Spleen (tissue), 11 donors: ENCODE data around the gene SAP30BP. TPM values are rescaled to one million over a fixed set of nuclear protein-coding genes. Genes with fewer than 3 reads are reported as not detected.
A peak's percentile ranks its signal among the peaks of the same experiment; 100 is the strongest.

Source experiments
- DNase-seq: peaks from one replicate; pipeline ENCODE4 v3.0.0-alpha.2; 2020
- H3K27ac ChIP-seq, 8 donors: fragments of 200-600 bp; sonication (generic) in 7 of 8; 1 replicate in 4 of 8; 2 replicates in 4 of 8; pipeline versions ENCODE4 v1.5.0 to v1.8.0; 2016 to 2021; ENCODE audit warnings: inconsistent platforms in 4 of 8, mild to moderate bottlenecking in 4 of 8, moderate library complexity in 1 of 8
- H3K27me3 ChIP-seq, 7 donors: fragments of 200-600 bp; sonication (generic) in 6 of 7; replicated peaks in 1 of 7; 1 replicate in 4 of 7; 2 replicates in 3 of 7; pipeline versions ENCODE4 v1.5.0 to v1.8.0; 2016 to 2021; ENCODE audit warnings: inconsistent platforms in 3 of 7, mild to moderate bottlenecking in 1 of 7
- H3K36me3 ChIP-seq, 6 donors: fragments of 200-600 bp; sonication (generic) in 5 of 6; 1 replicate in 4 of 6; 2 replicates in 2 of 6; pipeline versions ENCODE4 v1.5.0 to v1.8.0; 2016 to 2021; ENCODE audit warnings: inconsistent platforms in 2 of 6
- H3K4me1 ChIP-seq, 6 donors: fragments of 200-600 bp; sonication (generic) in 5 of 6; 1 replicate in 3 of 6; 2 replicates in 3 of 6; pipeline versions ENCODE4 v1.5.0 to v1.8.0; 2016 to 2021; ENCODE audit warnings: inconsistent platforms in 3 of 6
- H3K4me3 ChIP-seq, 8 donors: fragments of 200-600 bp; sonication (generic) in 7 of 8; 1 replicate in 4 of 8; 2 replicates in 4 of 8; pipeline versions ENCODE4 v1.5.0 to v1.8.0; 2016 to 2021; ENCODE audit warnings: inconsistent platforms in 4 of 8, mild to moderate bottlenecking in 4 of 8, moderate library complexity in 2 of 8
- H3K9me3 ChIP-seq, 8 donors: fragments of 200-600 bp; sonication (generic) in 7 of 8; 1 replicate in 4 of 8; 2 replicates in 4 of 8; pipeline versions ENCODE4 v1.5.0 to v1.8.0; 2016 to 2021; ENCODE audit warnings: inconsistent platforms in 4 of 8
- CTCF ChIP-seq, 11 experiments: fragments of 200-600 bp in 7 of 11; fragments of 450-650 bp in 4 of 11; sonication (generic) in 4 of 11; IDR thresholded peaks in 8 of 11; conservative IDR thresholded peaks in 3 of 11; 1 replicate in 7 of 11; 2 replicates in 4 of 11; pipeline versions ENCODE4 v1.4.0 to v1.8.0; 2016 to 2021; ENCODE audit warnings: antibody characterized with exemption in 11 of 11, inconsistent platforms in 4 of 11, mild to moderate bottlenecking in 1 of 11
- POLR2A ChIP-seq, 3 donors: fragments of 450-650 bp; IDR thresholded peaks; one replicate each; pipeline ENCODE4 v1.5.1; 2017; ENCODE audit warnings: antibody characterized with exemption in 3 of 3, mild to moderate bottlenecking in 1 of 3
- POLR2AphosphoS5 ChIP-seq, 3 donors: sonication (generic); formaldehyde crosslinking; IDR thresholded peaks; one replicate each; pipeline ENCODE4 v1.5.1; 2017; ENCODE audit warnings: antibody characterized with exemption in 3 of 3
- WGBS, 5 donors: extraction: QIAGEN DNeasy Blood & Tissue Kit in 3 of 5; methylation state at CpG; one replicate each; pipeline versions ENCODE4 v1.1.5 to v1.1.7; 2013 to 2018; 5-methylcytosine and 5-hydroxymethylcytosine counted together
- intact Hi-C: fragments of 100-400 bp; cut with DNase I; formaldehyde crosslinking; loops from one replicate; pipeline ENCODE4 v1.15.0; 2023; ENCODE audit warnings: low total_unique reads
- polyA plus RNA-seq, 3 donors: library from polyadenylated mRNA; stranded (reverse); fragments of 200-250 nt; gene quantifications; one replicate each; pipeline ENCODE4 v1.2.1, GENCODE V29; 2013
- total RNA-seq, 7 donors: library from RNA; depleted of rRNA in 3 of 7; stranded (reverse); fragments of >200 nt in 3 of 7; fragmentation: NEBNext Ultra II Directional in 4 of 7; extraction: Animal tissue kit (Norgen Biotek cat#: 25700) in 4 of 7; gene quantifications; one replicate each; pipeline versions ENCODE4 v1.1.0 to v1.2.1, GENCODE V29; 2016 to 2021
- donor health status: healthy with polysubstance abuse.
- donor health status: DM: no; HTN: no; CAD: no; lungs with moderate emphysema.
- donor health status: DM: no; HTN: no; CAD: no.
- donor health status: Bipolar disorder and iron deficiency.
- donor health status: healthy.
- donor health status: DM: no; HTN: no; CAD: no.
- donor health status: DM: yes; HTN: yes; CAD: no.

Gene SAP30BP
- total and polyA plus RNA-seq, 10 donors: 53.8 to 110 (median 75.4) TPM

DNA sequence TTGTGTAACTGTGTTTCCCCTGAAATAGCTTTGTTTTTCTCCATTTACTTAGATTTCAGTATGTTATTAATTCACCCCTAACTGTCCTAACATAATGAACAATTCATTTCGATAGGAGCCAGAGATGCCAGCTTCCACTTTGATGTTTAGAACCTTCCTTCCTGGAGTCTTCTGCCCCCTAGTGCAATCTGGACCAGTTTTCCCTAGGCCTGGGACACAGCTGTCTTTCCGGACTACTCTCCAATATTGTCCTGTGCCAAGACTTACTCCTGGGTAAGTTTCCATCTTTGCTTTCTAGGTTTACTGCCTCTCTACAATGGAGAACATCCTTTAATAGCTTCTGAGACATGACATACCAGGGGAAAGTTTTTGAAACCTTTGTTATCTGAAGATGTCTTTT lies 13.0 kb upstream of the SAP30BP start:
- Histone ChIP-seq H3K27me3 (no peaks in the 10 kb centered on the region), H3K27ac (peak overlapping the region in 3 of 8 donors; percentile 5 to 48 (median 22)), H3K4me1 (peaks cover 0 to 23% (median 4%) of the 10 kb centered on the region in 6 donors), H3K4me3 (no peak overlapping the region), H3K9me3 (no peaks in the 10 kb centered on the region), H3K36me3 (peaks cover 0 to 100% (median 44%) of the 10 kb centered on the region in 6 donors)
- intact Hi-C loops: no loop called here
- TF ChIP-seq CTCF (IDR thresholded peaks at IDR 0.05 in 8 of 11, conservative IDR thresholded peaks at IDR 0.05 in 3 of 11): no peak
- no peak for TF ChIP-seq POLR2A (IDR thresholded peaks at IDR 0.05)
- no peak for TF ChIP-seq POLR2AphosphoS5 (IDR thresholded peaks at IDR 0.05)
- WGBS, 5 donors: 39 to 72% (median 57%) methylated on average over 2 of the region's 2 CpGs
- no peak for DNase-seq

GRCh38 chr17:75658237-75658636 lies 8.9 kb upstream of the SAP30BP start:
- H3K27ac ChIP-seq: no peak overlapping the region
- no peak for TF ChIP-seq POLR2A (IDR thresholded peaks at IDR 0.05)
- no peak for TF ChIP-seq CTCF (IDR thresholded peaks at IDR 0.05 in 8 of 11, conservative IDR thresholded peaks at IDR 0.05 in 3 of 11)
- TF ChIP-seq POLR2AphosphoS5 (IDR thresholded peaks at IDR 0.05): no peak
- WGBS, 5 donors: 83 to 93% (median 89%) methylated on average over 3 to 5 of the region's 5 CpGs
- DNase-seq: no peak
- H3K9me3 ChIP-seq: no peaks in the 10 kb centered on the region
- peaks cover 0 to 16% (median 0%) of the 10 kb centered on the region in 6 donors for H3K4me1 ChIP-seq
- peaks cover 0 to 99% (median 45%) of the 10 kb centered on the region in 6 donors for H3K36me3 ChIP-seq
- no peaks in the 10 kb centered on the region for H3K27me3 ChIP-seq
- no peak overlapping the region for H3K4me3 ChIP-seq
- intact Hi-C loops: no loop called here

GRCh38 chr17:75661531-75661930 lies 5.6 kb upstream of the SAP30BP start:
- Histone ChIP-seq H3K4me3 (no peak overlapping the region), H3K27me3 (no peaks in the 10 kb centered on the region), H3K36me3 (peaks cover 0 to 78% (median 41%) of the 10 kb centered on the region in 6 donors), H3K27ac (no peak overlapping the region), H3K9me3 (no peaks in the 10 kb centered on the region), H3K4me1 (peaks cover 11 to 36% (median 19%) of the 10 kb centered on the region in 6 donors)
- 92 to 98% (median 94%) methylated on average over 4 of the region's 4 CpGs for WGBS, 5 donors
- intact Hi-C loops: no loop called here
- no peak for TF ChIP-seq CTCF (IDR thresholded peaks at IDR 0.05 in 8 of 11, conservative IDR thresholded peaks at IDR 0.05 in 3 of 11)
- no peak for TF ChIP-seq POLR2AphosphoS5 (IDR thresholded peaks at IDR 0.05)
- TF ChIP-seq POLR2A (IDR thresholded peaks at IDR 0.05): no peak
- DNase-seq: no peak

DNA sequence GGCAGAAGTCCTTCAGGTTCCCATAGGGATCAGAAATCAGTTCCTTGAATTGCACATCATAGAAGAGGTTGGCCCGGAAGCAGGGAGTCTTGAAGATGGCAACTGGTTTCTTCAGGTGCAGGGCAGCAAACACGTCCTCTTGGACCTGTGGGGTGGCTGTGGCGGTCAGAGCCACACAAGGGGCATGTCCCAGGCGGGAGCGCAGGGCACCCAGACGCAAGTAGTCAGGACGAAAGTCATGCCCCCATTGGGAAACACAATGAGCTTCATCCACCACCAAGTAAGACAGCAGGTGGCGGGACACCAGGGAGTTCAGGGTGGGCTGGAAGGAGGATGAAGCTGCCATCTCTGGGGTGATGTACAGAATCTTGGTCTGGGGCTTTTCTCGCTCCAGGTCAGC lies 4.6 kb upstream of the SAP30BP start:
- peak; percentile 66 for DNase-seq
- peaks cover 13 to 41% (median 22%) of the 10 kb centered on the region in 6 donors for H3K4me1 ChIP-seq
- H3K9me3 ChIP-seq: no peaks in the 10 kb centered on the region
- no peak overlapping the region for H3K27ac ChIP-seq
- TF ChIP-seq POLR2A (IDR thresholded peaks at IDR 0.05) (no peak), CTCF (IDR thresholded peaks at IDR 0.05 in 8 of 11, conservative IDR thresholded peaks at IDR 0.05 in 3 of 11) (no peak), POLR2AphosphoS5 (IDR thresholded peaks at IDR 0.05) (no peak)
- H3K4me3 ChIP-seq: no peak overlapping the region
- no peaks in the 10 kb centered on the region for H3K27me3 ChIP-seq
- intact Hi-C loops: no loop called here
- WGBS, 5 donors: 92 to 97% (median 94%) methylated on average over 2 to 9 of the region's 9 CpGs
- H3K36me3 ChIP-seq: peaks cover 0 to 69% (median 37%) of the 10 kb centered on the region in 6 donors
